D721Med (cell line): ENCODE measurements around the gene MYO5B.

Experiments used
- DNase-seq: peaks from one replicate; pipeline ENCODE4 v3.0.0; 2011; ENCODE audit warnings: low spot score; ENCODE audit not compliant: insufficient read length
- FAIRE-seq: peaks from 2 replicates; lab custom pipeline; 2011; peaks lifted over from hg19 to GRCh38; lab: Jason Lieb, UNC
- TF ChIP-seq, protein P1 (sequence below): IDR thresholded peaks from 2 replicates; pipeline ENCODE4 v1.5.1; 2012; ENCODE audit warnings: mild to moderate bottlenecking, control low read depth; ENCODE audit not compliant: insufficient read depth; ENCODE audit errors: missing control alignments

Gene MYO5B

DNA sequence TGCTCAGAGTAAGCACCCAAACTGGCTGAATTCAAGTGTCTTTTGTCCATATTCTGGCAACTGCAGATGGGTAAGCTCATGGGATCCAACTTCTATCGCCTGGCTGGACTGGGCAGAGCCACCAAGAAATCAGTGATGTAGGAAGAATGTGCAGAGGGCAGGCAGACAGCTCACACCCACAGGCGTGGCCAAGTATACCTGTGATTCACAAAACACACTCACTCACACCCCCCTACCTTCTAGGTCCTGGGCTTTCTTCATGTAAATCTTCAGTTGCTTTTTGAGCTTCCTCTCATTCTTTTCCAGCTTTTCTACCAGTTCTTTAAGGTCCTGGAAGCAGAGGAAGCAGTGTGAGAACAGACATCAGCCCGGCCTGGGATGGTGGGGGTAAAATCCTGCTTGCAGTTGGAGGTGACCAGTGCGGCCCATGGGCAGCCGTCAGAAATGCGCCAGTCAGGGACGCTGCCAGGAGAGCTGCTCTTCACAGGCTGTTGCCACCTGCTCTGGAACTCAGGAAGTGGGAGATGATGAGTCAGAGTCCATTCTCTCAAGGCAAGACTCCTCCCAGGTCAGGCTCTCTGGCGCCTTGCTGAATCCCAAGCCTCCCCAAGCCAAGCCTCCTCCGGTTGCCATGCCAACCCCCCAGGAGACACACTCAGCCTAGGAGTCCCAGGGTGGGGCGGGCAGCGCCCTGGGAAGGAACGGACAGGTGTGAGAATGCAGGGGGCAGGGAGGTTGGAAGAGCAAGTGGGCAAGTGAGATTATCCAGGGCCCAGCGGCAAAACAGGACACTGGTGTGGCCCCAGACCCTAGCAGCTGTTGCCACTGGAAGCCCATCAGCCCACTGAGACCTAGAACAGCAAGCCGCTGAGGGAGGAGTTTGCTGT, 345.4 kb downstream of the MYO5B start:
- TF ChIP-seq, protein P1, sequence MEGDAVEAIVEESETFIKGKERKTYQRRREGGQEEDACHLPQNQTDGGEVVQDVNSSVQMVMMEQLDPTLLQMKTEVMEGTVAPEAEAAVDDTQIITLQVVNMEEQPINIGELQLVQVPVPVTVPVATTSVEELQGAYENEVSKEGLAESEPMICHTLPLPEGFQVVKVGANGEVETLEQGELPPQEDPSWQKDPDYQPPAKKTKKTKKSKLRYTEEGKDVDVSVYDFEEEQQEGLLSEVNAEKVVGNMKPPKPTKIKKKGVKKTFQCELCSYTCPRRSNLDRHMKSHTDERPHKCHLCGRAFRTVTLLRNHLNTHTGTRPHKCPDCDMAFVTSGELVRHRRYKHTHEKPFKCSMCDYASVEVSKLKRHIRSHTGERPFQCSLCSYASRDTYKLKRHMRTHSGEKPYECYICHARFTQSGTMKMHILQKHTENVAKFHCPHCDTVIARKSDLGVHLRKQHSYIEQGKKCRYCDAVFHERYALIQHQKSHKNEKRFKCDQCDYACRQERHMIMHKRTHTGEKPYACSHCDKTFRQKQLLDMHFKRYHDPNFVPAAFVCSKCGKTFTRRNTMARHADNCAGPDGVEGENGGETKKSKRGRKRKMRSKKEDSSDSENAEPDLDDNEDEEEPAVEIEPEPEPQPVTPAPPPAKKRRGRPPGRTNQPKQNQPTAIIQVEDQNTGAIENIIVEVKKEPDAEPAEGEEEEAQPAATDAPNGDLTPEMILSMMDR, result no peak
- no peak for FAIRE-seq
- DNase-seq, result no peak

DNA sequence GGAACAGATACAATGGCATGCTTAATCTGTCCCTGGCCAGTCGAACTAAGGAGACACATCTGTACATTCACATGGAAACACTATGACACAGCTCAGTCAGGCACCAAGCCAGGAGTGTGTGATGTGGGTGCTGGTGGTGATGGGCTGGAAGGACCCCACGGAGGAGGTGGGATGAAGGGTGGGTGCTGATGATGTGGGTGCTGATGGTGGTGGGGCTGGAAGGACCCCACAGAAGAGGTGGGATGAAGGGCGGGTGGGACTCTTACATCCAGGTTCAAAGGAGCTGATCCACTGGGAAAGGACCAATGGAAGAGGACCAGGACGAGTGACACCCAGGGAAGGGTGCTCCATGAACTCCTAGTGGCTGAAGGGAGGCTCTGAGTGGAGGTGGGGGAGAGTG, 346.8 kb downstream of the MYO5B start:
- TF ChIP-seq, protein P1, result no peak
- DNase-seq, result no peak
- no peak for FAIRE-seq

- FAIRE-seq, result no peak
- TF ChIP-seq, protein P1, result no peak
These were observed 347.4 kb downstream of the MYO5B start for GRCh38 chr18:49847524-49847923.

DNA sequence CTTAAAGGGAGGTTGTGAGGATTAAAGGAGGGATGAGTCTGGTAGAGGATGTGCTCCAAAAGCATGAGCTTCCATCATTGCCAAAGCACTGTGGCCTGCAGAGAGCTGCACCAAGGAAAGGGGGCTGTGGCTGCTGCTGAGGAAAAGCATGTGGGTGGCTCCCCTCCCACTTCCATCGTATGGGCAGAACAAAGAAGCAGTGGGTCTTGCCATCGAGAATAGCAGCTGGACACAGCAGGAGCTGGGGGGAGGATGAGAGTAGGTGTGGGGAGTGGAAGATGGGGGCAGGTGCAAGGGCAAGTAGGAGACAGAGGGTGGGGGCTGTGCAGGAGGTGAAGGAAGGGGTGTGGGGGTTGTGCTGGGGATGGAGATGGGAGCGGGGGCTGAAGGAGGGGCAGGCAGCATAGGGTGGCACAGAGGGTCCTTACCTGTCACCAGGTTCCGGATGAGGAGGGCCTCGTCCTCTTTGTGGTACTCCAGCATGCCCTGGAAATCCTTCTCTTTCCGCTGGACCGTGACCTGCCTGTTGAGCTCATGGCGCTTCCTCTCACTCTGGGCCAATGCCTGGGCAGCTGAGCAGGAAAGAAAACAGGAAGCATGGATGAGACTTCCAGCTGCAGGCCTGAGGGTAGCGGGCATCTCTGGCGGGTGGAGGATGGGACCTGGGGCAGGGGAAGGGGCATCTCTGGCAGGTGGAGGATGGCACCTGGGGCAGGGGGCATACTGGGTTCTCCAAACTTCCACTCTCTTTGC, 348.1 kb downstream of the MYO5B start:
- DNase-seq (peak; percentile 13), FAIRE-seq (no peak)

More at GRCh38 chr18:49847524-49847923, 347.4 kb downstream of the MYO5B start:
- no peak for DNase-seq

DNA sequence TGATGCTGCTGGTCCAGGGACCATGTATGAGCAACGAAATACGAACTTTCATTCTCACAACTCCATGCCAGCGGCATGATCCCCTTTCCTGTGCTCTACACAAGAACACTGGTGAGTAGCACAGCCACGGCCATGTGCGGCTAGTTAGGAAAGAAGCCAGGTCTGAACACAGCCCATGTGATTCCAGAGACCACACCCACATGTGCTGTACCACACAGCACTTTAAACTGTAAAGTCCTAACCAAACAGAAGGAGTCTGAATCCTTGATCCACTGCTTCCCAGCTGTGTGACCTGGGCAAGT, 348.6 kb downstream of the MYO5B start:
- no peak for FAIRE-seq
- DNase-seq, result no peak
- TF ChIP-seq, protein P1, result no peak

More for the DNA sequence above, 348.1 kb downstream of the MYO5B start:
- TF ChIP-seq, protein P1, result no peak

- FAIRE-seq (no peak), DNase-seq (no peak)
These were observed 349.2 kb downstream of the MYO5B start for GRCh38 chr18:49845629-49846360.

More at GRCh38 chr18:49845629-49846360, 349.2 kb downstream of the MYO5B start:
- TF ChIP-seq, protein P1, result no peak
